ENCODE results near the gene MS4A15. TPM values are rescaled to one million over a fixed set of nuclear protein-coding genes. Genes with fewer than 3 reads are reported as not detected.

MS4A15 gene
- 0.09 TPM in 1 of 2 replicates, not detected in the other for total RNA-seq (ENCODE audit: low replicate concordance)

DNA sequence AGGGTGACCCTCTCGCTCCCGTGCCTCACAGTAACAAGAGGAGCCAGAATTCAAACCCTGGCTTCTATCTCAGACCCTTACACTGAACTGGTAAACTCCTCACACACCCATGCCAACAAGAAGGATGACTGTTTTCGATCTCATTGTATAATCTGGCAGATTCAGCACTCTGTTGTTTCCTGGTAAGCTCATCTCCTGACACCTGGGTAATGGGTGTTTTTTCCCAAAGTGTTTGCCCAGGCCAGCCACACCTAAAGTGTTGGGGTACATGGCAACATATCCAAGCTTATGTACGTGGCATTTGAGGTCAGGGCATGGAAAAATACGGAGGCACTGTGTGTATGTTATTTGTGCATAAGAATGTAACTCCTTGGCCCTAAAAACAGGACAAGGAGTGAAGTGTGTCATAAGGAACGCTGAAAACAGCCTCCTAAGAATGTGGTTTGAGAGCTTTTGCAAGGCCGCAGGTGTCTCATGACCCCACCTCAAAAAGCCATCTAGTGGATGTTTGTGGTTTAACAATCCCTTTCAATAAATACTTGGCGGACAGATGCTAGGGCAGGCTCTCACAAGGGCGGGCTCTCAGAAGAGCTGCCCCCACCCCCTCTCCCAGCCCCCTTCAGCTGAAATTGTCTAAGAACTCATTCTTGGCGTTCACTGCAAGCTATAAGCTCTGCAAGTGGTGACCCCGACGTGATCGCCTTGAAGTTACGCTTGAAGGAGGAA, at the start of gene MS4A15:
MS4A15 (plus strand) TSS at position 561 of the 726 bp plus-strand sequence. CDS start 6,867 bp downstream, outside the sequence.
- Mint-ChIP-seq H3K4me3 (no peak within 1 kb of the TSS), H3K9me3 (peaks cover 3% of the 10 kb centered on the region), H3K4me1 (no peaks in the 10 kb centered on the region), H3K27me3 (ENCODE audit: insufficient read depth, low read depth) (peaks cover 13% of the 10 kb centered on the region), H3K36me3 (no peaks in the 10 kb centered on the region), H3K27ac (no peak within 1 kb of the TSS)
- H3K4me1 ChIP-seq = no peaks in the 10 kb centered on the region
- TF ChIP-seq, protein P1, sequence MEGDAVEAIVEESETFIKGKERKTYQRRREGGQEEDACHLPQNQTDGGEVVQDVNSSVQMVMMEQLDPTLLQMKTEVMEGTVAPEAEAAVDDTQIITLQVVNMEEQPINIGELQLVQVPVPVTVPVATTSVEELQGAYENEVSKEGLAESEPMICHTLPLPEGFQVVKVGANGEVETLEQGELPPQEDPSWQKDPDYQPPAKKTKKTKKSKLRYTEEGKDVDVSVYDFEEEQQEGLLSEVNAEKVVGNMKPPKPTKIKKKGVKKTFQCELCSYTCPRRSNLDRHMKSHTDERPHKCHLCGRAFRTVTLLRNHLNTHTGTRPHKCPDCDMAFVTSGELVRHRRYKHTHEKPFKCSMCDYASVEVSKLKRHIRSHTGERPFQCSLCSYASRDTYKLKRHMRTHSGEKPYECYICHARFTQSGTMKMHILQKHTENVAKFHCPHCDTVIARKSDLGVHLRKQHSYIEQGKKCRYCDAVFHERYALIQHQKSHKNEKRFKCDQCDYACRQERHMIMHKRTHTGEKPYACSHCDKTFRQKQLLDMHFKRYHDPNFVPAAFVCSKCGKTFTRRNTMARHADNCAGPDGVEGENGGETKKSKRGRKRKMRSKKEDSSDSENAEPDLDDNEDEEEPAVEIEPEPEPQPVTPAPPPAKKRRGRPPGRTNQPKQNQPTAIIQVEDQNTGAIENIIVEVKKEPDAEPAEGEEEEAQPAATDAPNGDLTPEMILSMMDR (IDR thresholded peaks at IDR 0.05) = peak; percentile 57
- no peak for TF ChIP-seq EZH2phosphoT487 (IDR thresholded peaks at IDR 0.05)
- H2AFZ ChIP-seq (replicated peaks) = no peak within 1 kb of the TSS
- no peaks in the 10 kb centered on the region for H3K36me3 ChIP-seq
- H3K4me2 ChIP-seq = no peak within 1 kb of the TSS
- H3K27me3 ChIP-seq = no peaks in the 10 kb centered on the region
- H3K9ac ChIP-seq = no peak within 1 kb of the TSS
- no peaks in the 10 kb centered on the region for H4K20me1 ChIP-seq (ENCODE audit: low read depth)
- no peak within 1 kb of the TSS for H3K4me3 ChIP-seq
- no peaks in the 10 kb centered on the region for H3K79me2 ChIP-seq (ENCODE audit: low read depth)
- DNase-seq (ENCODE audit: low spot score) = peak; percentile 55
- no peaks in the 10 kb centered on the region for H3K9me3 ChIP-seq (ENCODE audit: low read depth)
- no peak within 1 kb of the TSS for H3K27ac ChIP-seq
- H3F3A ChIP-seq (ENCODE audit: low read depth) = no peaks in the 10 kb centered on the region

DNA sequence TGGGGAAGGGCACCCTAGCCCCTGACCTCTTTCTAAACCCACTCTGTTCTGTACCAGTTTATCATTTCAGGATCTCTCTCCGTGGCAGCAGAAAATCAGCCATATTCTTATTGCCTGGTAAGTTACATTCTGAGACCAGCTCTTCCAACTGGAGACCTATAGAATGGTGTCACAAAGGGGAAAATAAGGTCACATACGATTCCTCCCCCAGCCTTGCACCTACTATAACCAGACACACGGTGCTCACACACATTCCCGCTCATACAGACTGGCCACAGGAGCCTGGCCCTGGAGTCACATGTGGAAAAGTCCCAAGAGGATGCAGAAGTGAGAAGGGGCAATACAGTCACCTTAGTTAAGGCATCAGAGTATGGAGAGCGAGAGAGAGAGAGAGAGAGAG, 49.7 kb upstream of the MS4A15 start:
- Mint-ChIP-seq H3K27ac (no peak overlapping the region), H3K27me3 (ENCODE audit: insufficient read depth, low read depth) (peaks cover 2% of the 10 kb centered on the region), H3K4me3 (no peak overlapping the region), H3K4me1 (peaks cover 2% of the 10 kb centered on the region), H3K9me3 (no peaks in the 10 kb centered on the region), H3K36me3 (no peaks in the 10 kb centered on the region)
- Histone ChIP-seq H3K27me3 (no peaks in the 10 kb centered on the region), H3K9ac (no peak overlapping the region), H3F3A (ENCODE audit: low read depth) (no peaks in the 10 kb centered on the region), H3K79me2 (ENCODE audit: low read depth) (no peaks in the 10 kb centered on the region), H2AFZ (replicated peaks) (peak overlapping the region; percentile 20), H3K9me3 (ENCODE audit: low read depth) (no peaks in the 10 kb centered on the region), H3K4me1 (no peaks in the 10 kb centered on the region), H3K4me2 (no peak overlapping the region), H3K27ac (no peak overlapping the region), H3K36me3 (no peaks in the 10 kb centered on the region), H4K20me1 (ENCODE audit: low read depth) (no peaks in the 10 kb centered on the region), H3K4me3 (no peak overlapping the region)
- TF ChIP-seq EZH2 (IDR thresholded peaks at IDR 0.05) = no peak
- TF ChIP-seq EZH2phosphoT487 (IDR thresholded peaks at IDR 0.05) = no peak
- TF ChIP-seq, protein P1 (IDR thresholded peaks at IDR 0.05) = no peak
- no peak for DNase-seq (ENCODE audit: low spot score)

DNA sequence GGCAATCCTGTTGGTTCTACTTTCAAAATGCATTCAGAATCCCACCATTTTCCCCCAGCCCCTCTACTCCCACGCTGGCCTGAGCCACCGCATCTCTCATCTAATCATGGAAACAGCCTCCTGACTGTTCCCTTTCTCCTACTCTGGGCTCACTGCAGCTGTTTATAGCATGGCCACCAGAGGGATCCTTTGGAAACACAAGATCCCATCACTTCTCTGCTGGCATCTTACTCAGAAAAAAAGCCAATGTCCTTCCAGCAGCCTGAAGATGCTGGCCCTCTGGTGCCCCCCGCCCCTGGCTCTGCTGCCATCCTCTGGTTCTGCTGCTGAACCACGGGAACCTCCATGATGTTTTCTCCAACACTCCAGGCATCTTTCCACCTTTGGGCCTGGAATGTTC, 46.2 kb upstream of the MS4A15 start:
- no peak overlapping the region for H3K4me2 ChIP-seq
- peak; percentile 22 for DNase-seq (ENCODE audit: low spot score)
- peaks cover 2% of the 10 kb centered on the region for H3K9me3 Mint-ChIP-seq
- H3K9me3 ChIP-seq (ENCODE audit: low read depth) = no peaks in the 10 kb centered on the region
- no peaks in the 10 kb centered on the region for H3K27me3 ChIP-seq
- no peak overlapping the region for H3K9ac ChIP-seq
- no peaks in the 10 kb centered on the region for H3K4me1 ChIP-seq
- no peak overlapping the region for H3K4me3 Mint-ChIP-seq
- H2AFZ ChIP-seq (replicated peaks) = no peak overlapping the region
- no peaks in the 10 kb centered on the region for H4K20me1 ChIP-seq (ENCODE audit: low read depth)
- H3K27me3 Mint-ChIP-seq (ENCODE audit: insufficient read depth, low read depth) = peaks cover 7% of the 10 kb centered on the region
- H3F3A ChIP-seq (ENCODE audit: low read depth) = no peaks in the 10 kb centered on the region
- no peaks in the 10 kb centered on the region for H3K36me3 ChIP-seq
- H3K4me1 Mint-ChIP-seq = peaks cover 3% of the 10 kb centered on the region
- H3K4me3 ChIP-seq = no peak overlapping the region
- H3K79me2 ChIP-seq (ENCODE audit: low read depth) = no peaks in the 10 kb centered on the region
- TF ChIP-seq EZH2phosphoT487 (IDR thresholded peaks at IDR 0.05) = no peak
- TF ChIP-seq EZH2 (IDR thresholded peaks at IDR 0.05) = no peak
- TF ChIP-seq, protein P1 (IDR thresholded peaks at IDR 0.05) = peak; percentile 40
- no peaks in the 10 kb centered on the region for H3K36me3 Mint-ChIP-seq
- no peak overlapping the region for H3K27ac ChIP-seq
- no peak overlapping the region for H3K27ac Mint-ChIP-seq
